ENCODE data around the gene SKAP1.

GRCh38 chr17:48457080-48457836, 27.2 kb upstream of the SKAP1 start:
- TF ChIP-seq POLR2A (IDR thresholded peaks at IDR 0.05; ENCODE audit: low read depth, low read length) (no peak), POLR2AphosphoS5 (IDR thresholded peaks at IDR 0.05; ENCODE audit: low read depth, low read length) (no peak)

Measured in GM12892 (cell line).